Sigmoid colon (tissue), 4 donors: ENCODE measurements around the gene ATG13.

Experiments used
- EP300 ChIP-seq, 4 donors: sonication (generic); formaldehyde crosslinking; IDR thresholded peaks; one replicate each; pipeline ENCODE4 v1.6.1; 2017; ENCODE audit warnings: antibody characterized with exemption in 4 of 4
- POLR2A ChIP-seq, 2 donors: fragments of 450-650 bp; IDR thresholded peaks; one replicate each; pipeline ENCODE4 v1.6.1; 2016; ENCODE audit warnings: antibody characterized with exemption in 2 of 2, mild to moderate bottlenecking in 2 of 2, moderate library complexity in 2 of 2
- POLR2AphosphoS5 ChIP-seq, 4 donors: sonication (generic); formaldehyde crosslinking; IDR thresholded peaks; one replicate each; pipeline ENCODE4 v1.6.1; 2017; ENCODE audit warnings: antibody characterized with exemption in 4 of 4
- TF ChIP-seq, protein P1 (sequence below), 4 experiments: fragments of 450-650 bp in 3 of 4; fragments of 200-600 bp in 1 of 4; IDR thresholded peaks; one replicate each; pipeline ENCODE4 v1.5.1; 2016 to 2019; ENCODE audit warnings: antibody characterized with exemption in 4 of 4, mild to moderate bottlenecking in 3 of 4, moderate library complexity in 2 of 4

DNA sequence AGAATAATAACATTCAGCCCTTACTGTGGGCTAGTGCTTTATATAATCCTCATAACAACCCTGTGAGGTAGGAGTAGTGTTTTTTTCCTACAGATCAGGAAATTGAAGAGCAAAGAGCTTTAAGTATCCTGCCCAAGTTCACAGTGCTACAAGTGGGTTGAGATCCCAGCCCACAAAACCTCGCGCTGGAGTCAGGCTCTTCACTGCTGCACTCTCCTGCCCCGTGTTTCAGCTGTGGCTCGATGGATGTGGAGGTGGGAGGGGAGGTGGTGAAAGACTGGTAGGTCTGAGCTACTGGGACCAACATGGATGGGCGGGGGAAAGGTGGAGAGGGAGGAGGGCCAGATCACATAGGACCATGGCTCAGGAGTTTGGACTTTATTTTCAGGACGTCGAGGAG is 89.5 kb downstream of the ATG13 start:
- TF ChIP-seq, protein P1, sequence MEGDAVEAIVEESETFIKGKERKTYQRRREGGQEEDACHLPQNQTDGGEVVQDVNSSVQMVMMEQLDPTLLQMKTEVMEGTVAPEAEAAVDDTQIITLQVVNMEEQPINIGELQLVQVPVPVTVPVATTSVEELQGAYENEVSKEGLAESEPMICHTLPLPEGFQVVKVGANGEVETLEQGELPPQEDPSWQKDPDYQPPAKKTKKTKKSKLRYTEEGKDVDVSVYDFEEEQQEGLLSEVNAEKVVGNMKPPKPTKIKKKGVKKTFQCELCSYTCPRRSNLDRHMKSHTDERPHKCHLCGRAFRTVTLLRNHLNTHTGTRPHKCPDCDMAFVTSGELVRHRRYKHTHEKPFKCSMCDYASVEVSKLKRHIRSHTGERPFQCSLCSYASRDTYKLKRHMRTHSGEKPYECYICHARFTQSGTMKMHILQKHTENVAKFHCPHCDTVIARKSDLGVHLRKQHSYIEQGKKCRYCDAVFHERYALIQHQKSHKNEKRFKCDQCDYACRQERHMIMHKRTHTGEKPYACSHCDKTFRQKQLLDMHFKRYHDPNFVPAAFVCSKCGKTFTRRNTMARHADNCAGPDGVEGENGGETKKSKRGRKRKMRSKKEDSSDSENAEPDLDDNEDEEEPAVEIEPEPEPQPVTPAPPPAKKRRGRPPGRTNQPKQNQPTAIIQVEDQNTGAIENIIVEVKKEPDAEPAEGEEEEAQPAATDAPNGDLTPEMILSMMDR (IDR thresholded peaks at IDR 0.05): no peak
- TF ChIP-seq EP300 (IDR thresholded peaks at IDR 0.05) (no peak), POLR2A (IDR thresholded peaks at IDR 0.05) (no peak), POLR2AphosphoS5 (IDR thresholded peaks at IDR 0.05) (no peak)
